ENCODE results near the gene COPE.
"Not testable (repeated sequence)": the region's sequence is repeated elsewhere in the genome, so short reads cannot be mapped to it uniquely, and the experiment has no call there.

COPE gene

DNA sequence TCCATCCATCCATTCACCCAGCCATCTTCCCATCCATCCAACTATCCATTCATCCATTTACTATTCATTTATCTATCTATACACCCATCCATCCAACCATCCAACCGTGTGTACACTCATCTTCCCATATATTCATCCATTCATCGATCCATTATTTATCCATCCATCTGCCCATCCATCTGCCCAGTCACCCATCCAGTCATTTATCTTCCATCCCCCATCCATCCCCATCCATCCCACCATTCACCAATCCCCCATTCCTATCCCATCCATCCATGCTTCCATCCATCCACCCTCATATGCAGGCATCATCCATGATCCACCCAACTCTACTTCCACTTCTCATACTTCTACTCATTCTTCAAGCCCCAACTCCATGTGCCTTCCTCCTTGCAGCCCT is 35.9 kb upstream of the COPE start:
- no peak for DNase-seq (ENCODE audit: extremely low spot score)

DNA sequence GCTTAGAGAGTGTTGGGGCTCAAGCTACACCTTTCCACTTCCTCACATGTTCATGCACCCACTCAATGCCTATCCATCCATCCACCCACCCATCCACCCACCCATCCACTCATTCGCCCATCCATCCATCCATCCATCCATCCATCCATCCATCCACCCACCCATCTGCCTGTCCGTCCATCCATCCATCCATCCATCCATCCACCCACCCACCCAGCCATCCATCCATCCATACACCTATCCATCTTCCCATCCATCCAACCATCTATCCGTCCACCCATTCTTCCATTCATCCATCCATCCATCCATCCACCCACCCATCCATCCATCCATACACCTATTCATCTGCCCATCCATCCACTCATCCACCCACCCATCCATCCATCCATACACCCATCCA is 34.9 kb upstream of the COPE start:
- ChIA-PET POLR2A (no interaction called here), CTCF (no interaction called here)
- TF ChIP-seq, protein P1, sequence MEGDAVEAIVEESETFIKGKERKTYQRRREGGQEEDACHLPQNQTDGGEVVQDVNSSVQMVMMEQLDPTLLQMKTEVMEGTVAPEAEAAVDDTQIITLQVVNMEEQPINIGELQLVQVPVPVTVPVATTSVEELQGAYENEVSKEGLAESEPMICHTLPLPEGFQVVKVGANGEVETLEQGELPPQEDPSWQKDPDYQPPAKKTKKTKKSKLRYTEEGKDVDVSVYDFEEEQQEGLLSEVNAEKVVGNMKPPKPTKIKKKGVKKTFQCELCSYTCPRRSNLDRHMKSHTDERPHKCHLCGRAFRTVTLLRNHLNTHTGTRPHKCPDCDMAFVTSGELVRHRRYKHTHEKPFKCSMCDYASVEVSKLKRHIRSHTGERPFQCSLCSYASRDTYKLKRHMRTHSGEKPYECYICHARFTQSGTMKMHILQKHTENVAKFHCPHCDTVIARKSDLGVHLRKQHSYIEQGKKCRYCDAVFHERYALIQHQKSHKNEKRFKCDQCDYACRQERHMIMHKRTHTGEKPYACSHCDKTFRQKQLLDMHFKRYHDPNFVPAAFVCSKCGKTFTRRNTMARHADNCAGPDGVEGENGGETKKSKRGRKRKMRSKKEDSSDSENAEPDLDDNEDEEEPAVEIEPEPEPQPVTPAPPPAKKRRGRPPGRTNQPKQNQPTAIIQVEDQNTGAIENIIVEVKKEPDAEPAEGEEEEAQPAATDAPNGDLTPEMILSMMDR (IDR thresholded peaks at IDR 0.05; ENCODE audit: control extremely low read depth, extremely low read depth, low read depth, missing control alignments) = no peak
- no peak for DNase-seq (ENCODE audit: extremely low spot score)

More for the DNA sequence above, 35.9 kb upstream of the COPE start:
- ChIA-PET POLR2A (no interaction called here), CTCF (no interaction called here)
- TF ChIP-seq, protein P1 (IDR thresholded peaks at IDR 0.05; ENCODE audit: control extremely low read depth, extremely low read depth, low read depth, missing control alignments) = no peak

DNA sequence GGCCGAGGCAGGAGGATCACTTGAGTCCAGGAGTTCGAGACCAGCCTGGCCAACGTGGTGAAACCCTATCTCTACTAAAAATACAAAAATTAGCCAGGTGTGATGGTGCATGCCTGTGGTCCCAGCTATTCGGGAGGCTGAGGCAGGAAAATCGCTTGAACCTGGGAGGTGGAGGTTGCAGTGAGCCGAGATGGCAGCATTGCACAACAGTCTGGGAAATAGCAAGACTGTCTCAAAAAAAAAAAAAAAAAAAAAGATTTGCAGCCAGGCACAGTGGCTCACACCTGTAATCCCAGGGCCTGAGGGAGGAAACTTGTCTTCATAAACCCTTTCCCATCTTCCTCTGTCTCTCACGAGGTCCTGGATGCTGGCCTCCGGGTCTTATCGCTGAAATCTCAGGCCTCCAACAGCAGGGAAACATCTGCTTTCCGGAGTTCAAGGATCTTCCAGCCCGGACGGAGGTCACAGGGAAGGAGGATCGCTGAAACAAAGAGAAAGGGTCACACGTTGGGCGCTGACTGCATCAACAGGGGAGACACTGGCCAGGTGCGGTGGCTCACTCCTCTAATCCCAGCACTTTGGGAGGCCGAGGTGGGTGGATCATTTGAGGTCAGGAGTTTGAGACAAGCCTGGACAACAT is 33.3 kb upstream of the COPE start:
- POLR2A ChIA-PET; CTCF ChIA-PET; DNase-seq (ENCODE audit: extremely low spot score): not testable (repeated sequence)

DNA sequence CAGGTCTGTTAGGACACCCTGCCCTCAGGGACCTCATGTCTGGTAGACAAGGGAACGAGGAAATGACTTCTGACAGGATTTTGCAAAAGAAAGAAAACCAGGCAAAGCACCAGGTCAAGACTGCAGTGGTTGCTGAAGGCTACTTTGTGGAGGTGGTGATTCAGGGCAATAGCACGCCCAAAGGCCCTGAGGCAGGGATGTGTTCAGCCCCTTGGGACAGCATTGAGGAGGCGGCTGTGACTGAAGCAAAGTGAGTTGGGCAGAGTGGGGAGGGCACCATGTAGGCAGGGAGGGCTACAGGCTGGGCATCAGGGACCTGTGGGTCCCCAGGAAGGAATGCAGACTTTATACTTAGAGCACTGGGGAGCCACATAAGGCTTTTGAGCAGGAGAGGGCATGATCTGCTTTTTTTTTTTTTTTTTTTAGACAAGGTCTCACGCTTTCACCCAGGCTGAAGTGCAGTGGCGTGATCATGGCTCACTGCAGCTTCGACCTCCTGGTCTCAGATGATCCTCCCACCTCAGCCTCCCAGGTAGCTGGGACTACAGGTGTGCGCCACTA is 32.6 kb upstream of the COPE start:
- DNase-seq (ENCODE audit: extremely low spot score) = no peak
- POLR2A ChIA-PET = no interaction called here
- TF ChIP-seq, protein P1 (IDR thresholded peaks at IDR 0.05; ENCODE audit: control extremely low read depth, extremely low read depth, low read depth, missing control alignments) = no peak
- CTCF ChIA-PET = no interaction called here

DNA sequence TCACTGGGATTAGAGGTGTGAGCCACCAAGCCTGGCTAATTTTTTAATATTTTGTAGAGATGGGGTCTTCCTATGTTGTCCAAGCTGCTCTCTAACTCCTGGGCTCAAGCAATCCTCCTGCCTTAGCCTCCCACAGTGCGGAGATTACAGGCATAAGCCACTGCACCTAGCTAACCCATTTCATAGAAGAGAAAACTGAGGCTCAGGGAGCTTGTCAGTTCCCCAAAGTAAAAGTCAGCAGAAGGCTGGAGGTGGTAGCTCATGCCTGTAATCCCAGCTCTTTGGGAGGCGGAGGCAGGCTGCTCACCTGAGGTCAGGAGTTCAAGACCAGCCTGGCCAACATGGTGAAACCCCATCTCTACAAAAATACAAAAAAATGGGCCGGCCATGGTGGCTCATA is 30.7 kb upstream of the COPE start:
- no peak for DNase-seq (ENCODE audit: extremely low spot score)
- TF ChIP-seq, protein P1 (IDR thresholded peaks at IDR 0.05; ENCODE audit: control extremely low read depth, extremely low read depth, low read depth, missing control alignments) = no peak
- ChIA-PET POLR2A (interaction anchor here (0.7 kb wide), 1 partner anchor 82 kb away, joined by 6 read pairs; no protein-coding TSS in a partner anchor), CTCF (interaction anchor here (0.6 kb wide), 1 partner anchor 68 kb away, joined by 3 read pairs; no protein-coding TSS in a partner anchor)

DNA sequence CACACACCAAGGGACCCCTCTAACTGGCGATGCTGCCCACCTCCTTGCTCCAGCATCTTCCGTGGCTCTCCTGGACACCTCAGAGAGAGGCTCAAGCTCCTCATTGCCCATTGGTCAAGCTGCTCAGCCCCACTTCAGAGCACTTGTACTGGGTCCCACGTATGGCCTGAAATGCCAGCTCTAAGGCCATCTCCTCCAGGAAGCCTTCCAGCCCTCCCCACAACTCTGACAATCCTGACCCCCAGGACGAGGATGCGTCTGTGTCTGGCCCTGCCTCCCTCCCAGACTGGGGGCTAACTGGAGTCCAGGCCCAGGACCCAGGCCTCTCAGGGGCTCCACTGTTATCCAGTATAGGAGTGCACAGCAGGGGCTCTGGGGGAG is 29.8 kb upstream of the COPE start:
- ChIA-PET CTCF (no interaction called here), POLR2A (no interaction called here)
- TF ChIP-seq, protein P1 (IDR thresholded peaks at IDR 0.05; ENCODE audit: control extremely low read depth, extremely low read depth, low read depth, missing control alignments) = no peak
- DNase-seq (ENCODE audit: extremely low spot score) = no peak

DNA sequence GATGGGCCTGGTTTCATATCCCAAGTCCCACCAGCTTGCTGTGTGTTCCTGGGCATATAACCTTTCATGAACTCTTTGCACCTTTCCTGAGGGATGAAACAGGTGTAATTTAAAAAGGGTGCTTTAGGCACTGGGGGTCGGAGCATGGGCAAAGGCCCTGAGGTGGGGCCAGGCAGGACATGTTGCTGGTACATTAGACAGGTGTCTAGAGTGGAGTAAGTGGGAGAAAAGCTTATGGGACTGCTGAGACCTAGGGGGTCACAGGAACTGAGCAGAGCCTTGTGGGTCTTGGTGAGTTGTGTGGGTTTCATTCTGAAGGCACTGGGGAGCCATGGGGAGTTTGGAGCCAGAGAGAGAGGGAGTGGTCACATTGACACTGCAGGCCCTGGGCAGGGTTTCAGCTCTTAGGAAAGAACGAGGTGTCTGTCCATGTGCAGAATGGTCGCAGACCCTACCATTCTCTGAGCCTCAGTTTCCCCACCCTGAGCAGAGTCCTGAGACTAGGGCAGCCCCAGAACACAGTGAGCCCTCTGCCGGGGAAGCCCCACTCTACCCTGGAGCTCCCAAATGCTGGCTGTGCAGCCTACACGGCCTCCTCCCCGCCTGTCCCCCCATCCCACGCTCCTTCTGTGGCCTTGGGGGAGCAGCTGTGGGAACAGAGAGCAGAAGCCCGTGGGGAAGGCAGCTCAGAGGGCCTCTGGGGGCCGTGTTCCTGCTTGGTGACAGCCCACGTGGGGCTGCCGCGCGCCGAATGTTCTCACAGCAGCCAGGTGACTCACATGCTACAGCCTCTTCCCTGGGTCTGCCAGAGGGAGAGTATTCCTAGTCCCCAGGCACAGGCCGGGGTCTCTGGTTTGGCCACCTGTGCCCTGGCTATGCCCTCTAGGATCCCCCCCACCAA is 29.1 kb upstream of the COPE start:
- TF ChIP-seq, protein P1 (IDR thresholded peaks at IDR 0.05; ENCODE audit: control extremely low read depth, extremely low read depth, low read depth, missing control alignments) = no peak
- CTCF ChIA-PET = no interaction called here

More for the DNA sequence above, 29.1 kb upstream of the COPE start:
- no peak for DNase-seq (ENCODE audit: extremely low spot score)
- POLR2A ChIA-PET = no interaction called here

Data from GM10248 (cell line).